Astrocyte (in vitro differentiated cells and primary cell): ENCODE data around the gene SDC4.

Experiments
- EZH2 ChIP-seq: IDR thresholded peaks from 2 replicates; pipeline ENCODE4 v1.6.1; 2012; ENCODE audit warnings: mild to moderate bottlenecking, low read length, inconsistent platforms; ENCODE audit not compliant: insufficient read depth
- TF ChIP-seq, protein P1 (sequence below): IDR thresholded peaks from 2 replicates; pipeline ENCODE4 v1.5.1; 2011; ENCODE audit warnings: low read depth, mild to moderate bottlenecking, inconsistent platforms, low read length, moderate library complexity; ENCODE audit not compliant: insufficient read depth

DNA sequence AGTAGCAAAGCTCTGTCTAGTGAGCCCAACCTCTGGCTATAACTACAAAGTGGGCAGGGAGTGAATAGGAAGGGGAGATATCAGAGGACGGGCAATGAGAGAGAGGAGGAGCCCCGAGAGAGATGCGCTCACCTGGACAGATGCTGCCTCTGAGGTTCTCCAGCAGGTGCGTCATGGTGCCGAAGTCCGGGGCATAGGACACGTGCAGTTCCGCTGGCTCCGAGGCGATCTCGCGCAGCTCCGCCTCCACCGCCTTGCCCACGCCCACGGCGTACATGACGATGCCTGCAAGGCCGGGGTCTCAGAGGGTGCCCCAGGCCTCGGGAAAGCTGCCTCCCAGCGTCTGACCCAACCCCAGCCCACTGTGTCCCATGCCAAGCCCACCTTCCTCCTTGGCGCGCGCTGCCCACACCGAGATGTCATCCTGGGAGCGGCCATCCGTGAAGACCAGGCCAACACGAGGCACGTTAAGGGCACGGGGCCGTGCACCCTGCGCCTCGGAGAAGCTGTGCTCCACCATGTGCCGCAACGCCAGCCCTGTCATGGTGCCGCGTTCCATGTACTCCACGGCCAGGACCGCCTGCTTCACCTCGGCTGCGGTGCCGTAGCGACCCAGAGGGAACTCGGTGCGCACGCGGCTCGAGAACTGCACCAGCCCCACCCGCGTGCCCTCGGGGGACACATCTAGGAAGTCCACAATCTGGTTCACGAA, 50.3 kb downstream of the SDC4 start:
- TF ChIP-seq, protein P1, sequence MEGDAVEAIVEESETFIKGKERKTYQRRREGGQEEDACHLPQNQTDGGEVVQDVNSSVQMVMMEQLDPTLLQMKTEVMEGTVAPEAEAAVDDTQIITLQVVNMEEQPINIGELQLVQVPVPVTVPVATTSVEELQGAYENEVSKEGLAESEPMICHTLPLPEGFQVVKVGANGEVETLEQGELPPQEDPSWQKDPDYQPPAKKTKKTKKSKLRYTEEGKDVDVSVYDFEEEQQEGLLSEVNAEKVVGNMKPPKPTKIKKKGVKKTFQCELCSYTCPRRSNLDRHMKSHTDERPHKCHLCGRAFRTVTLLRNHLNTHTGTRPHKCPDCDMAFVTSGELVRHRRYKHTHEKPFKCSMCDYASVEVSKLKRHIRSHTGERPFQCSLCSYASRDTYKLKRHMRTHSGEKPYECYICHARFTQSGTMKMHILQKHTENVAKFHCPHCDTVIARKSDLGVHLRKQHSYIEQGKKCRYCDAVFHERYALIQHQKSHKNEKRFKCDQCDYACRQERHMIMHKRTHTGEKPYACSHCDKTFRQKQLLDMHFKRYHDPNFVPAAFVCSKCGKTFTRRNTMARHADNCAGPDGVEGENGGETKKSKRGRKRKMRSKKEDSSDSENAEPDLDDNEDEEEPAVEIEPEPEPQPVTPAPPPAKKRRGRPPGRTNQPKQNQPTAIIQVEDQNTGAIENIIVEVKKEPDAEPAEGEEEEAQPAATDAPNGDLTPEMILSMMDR, result no peak
- TF ChIP-seq EZH2, result no peak
